Measurements from ENCODE around the gene NFS1. TPM values are rescaled to one million over a fixed set of nuclear protein-coding genes. Genes with fewer than 3 reads are reported as not detected.

NFS1 gene
- total and polyA plus RNA-seq, 2 of the 4 experiments (the other 2 are of a cell fraction): 16.5 to 35.6 TPM

DNA sequence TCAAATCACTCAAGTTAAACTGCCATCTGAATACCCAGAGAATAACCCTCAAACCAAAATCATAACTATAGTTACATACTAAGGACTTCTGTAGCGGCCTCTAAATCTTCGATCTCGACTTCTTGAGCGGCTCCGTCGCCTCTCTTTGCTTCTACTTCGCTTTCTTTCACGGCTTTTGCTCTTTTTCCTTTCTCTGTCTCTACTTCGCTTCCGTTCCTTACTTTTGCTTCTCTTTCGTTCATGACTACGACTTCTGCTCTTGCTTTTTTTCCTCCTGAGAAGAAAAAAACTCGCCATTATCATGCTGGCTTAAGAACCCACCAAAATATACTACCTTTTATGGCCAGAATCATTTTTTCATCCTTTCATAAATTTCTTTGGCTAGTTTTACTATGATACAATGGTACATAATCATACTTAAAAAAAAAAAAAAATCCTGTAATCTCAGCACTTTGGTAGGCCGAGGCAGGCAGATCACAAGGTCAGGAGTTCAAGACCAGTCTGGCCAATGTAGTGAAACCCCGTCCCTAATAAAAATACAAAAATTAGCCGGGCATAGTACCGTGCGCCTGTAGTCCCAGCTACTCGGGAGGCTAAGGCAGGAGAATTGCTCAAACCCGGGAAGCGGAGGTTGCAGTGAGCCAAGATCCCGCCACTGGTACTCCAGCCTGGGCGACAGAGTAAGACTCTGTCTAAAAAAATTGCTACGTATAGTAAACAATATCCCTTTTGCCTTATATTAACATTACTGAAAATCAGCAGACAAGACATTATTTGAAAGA, 32.9 kb upstream of the NFS1 start (continued):
- TF ChIP-seq, protein P1, sequence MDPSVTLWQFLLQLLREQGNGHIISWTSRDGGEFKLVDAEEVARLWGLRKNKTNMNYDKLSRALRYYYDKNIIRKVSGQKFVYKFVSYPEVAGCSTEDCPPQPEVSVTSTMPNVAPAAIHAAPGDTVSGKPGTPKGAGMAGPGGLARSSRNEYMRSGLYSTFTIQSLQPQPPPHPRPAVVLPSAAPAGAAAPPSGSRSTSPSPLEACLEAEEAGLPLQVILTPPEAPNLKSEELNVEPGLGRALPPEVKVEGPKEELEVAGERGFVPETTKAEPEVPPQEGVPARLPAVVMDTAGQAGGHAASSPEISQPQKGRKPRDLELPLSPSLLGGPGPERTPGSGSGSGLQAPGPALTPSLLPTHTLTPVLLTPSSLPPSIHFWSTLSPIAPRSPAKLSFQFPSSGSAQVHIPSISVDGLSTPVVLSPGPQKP (IDR thresholded peaks at IDR 0.05; ENCODE audit: borderline replicate concordance, low read depth, low read length): no peak

GRCh38 chr20:35731469-35731788, 32.3 kb upstream of the NFS1 start:
- in situ Hi-C loops (cut with MboI; ENCODE audit: low sequenced_read_pairs): no loop called here
- no peak overlapping the region for H2AK9ac ChIP-seq (replicated peaks; ENCODE audit: low read depth, low read length, poor library complexity)
- peaks cover 96% of the 10 kb centered on the region for H4K20me1 ChIP-seq (ENCODE audit: insufficient read depth, low read length)
- no peak overlapping the region for H3K4me3 ChIP-seq (ENCODE audit: insufficient read depth, low read depth, low read length)
- H3K14ac ChIP-seq (replicated peaks; ENCODE audit: low read depth, low read length): no peak overlapping the region
- POLR2A ChIA-PET (ENCODE audit: unreplicated experiment): no interaction called here
- H2BK5ac ChIP-seq (ENCODE audit: low read depth, low read length, poor library complexity, severe bottlenecking): no peak overlapping the region
- 0 out of 2 replicates have a peak, but pooled peaks cover 2% of the 10 kb centered on the region for H3K4me1 ChIP-seq (ENCODE audit: control insufficient read depth, insufficient read depth, low read length)
- H2AK5ac ChIP-seq (ENCODE audit: low read depth, low read length): no peak overlapping the region
- dilution Hi-C loops (cut with HindIII; ENCODE audit: low sequenced_read_pairs, unreplicated experiment): no loop called here
- intact Hi-C loops (cut with micrococcal nuclease): no loop called here
- H4K5ac ChIP-seq (ENCODE audit: low read depth, low read length): no peak overlapping the region
- TF ChIP-seq POLR2A (IDR thresholded peaks at IDR 0.05; ENCODE audit: low read depth, low read length) (no peak), RFX5 (IDR thresholded peaks at IDR 0.05; ENCODE audit: low read depth, low read length) (no peak), USF2 (IDR thresholded peaks at IDR 0.05; ENCODE audit: low read depth, low read length) (no peak), NFE2L2 (IDR thresholded peaks at IDR 0.05; ENCODE audit: low read depth, low read length) (no peak), CEBPB (IDR thresholded peaks at IDR 0.05; ENCODE audit: low read depth, low read length) (no peak), CHD1 (IDR thresholded peaks at IDR 0.05; ENCODE audit: low read depth, low read length) (no peak)
- TF ChIP-seq, protein P1 (IDR thresholded peaks at IDR 0.05; ENCODE audit: borderline replicate concordance, low read depth, low read length): no peak
- no peak overlapping the region for H3K4me2 ChIP-seq (ENCODE audit: low read depth, low read length)
- no peak overlapping the region for H3K56ac ChIP-seq (ENCODE audit: extremely low read depth, insufficient read depth, low read length)
- no peak overlapping the region for H3K23ac ChIP-seq (ENCODE audit: low read depth, low read length)
- no peak overlapping the region for H2BK15ac ChIP-seq (ENCODE audit: low read depth, low read length)
- H3K9me1 ChIP-seq (ENCODE audit: insufficient read depth, low read length): no peaks in the 10 kb centered on the region; the same call in 1 of the 2 replicates
- H3K4ac ChIP-seq (ENCODE audit: low read depth, low read length): no peak overlapping the region
- H3K9me3 ChIP-seq (ENCODE audit: control insufficient read depth, insufficient read depth, low read length): no peaks in the 10 kb centered on the region
- no peak overlapping the region for H2AFZ ChIP-seq (replicated peaks; ENCODE audit: low read length, poor library complexity)
- BruUV-seq (replicated peaks): no TSS peak
- no peak overlapping the region for H3K9ac ChIP-seq (ENCODE audit: low read depth, low read length)
- no peaks in the 10 kb centered on the region for H3K27me3 ChIP-seq (ENCODE audit: control insufficient read depth, insufficient read depth, low read length)
- H2BK120ac ChIP-seq (ENCODE audit: low read depth, low read length): no peak overlapping the region
- no peak overlapping the region for H2BK20ac ChIP-seq (ENCODE audit: low read depth, low read length)
- ATAC-seq (ENCODE audit: low read depth) (no peak), DNase-seq (no peak)
- WGBS, 2 experiments (ENCODE audit: extremely low coverage in 2 of 2, insufficient read length in 1 of 2): no CpG with 5 or more reads among the region's 2 CpGs
- H4K91ac ChIP-seq (ENCODE audit: insufficient read depth, low read depth, low read length): no peak overlapping the region
- no peak overlapping the region for H3K18ac ChIP-seq (ENCODE audit: low read depth, low read length)
- no peak overlapping the region for H4K8ac ChIP-seq (ENCODE audit: low read depth in 2 of 2, low read length in 2 of 2)
- CTCF ChIA-PET: no interaction called here
- H3K27ac ChIP-seq (ENCODE audit: insufficient read depth, low read length): no peak overlapping the region
- H3K79me1 ChIP-seq (ENCODE audit: low read depth in 1 of 2, low read length in 2 of 2): peaks cover 0 to 39% of the 10 kb centered on the region in 2 experiments; a peak in 3 of 4 replicates
- H3K36me3 ChIP-seq (ENCODE audit: control insufficient read depth, insufficient read depth, low read length): peaks cover 69% of the 10 kb centered on the region
